GM19455 (cell line): Measurements from ENCODE around the gene MACROD1.

Source experiments
- ATAC-seq: cut with Tn5 transposase; IDR thresholded peaks from one replicate; pipeline ENCODE4 v1.9.1; 2021; ENCODE audit not compliant: unreplicated experiment

The MACROD1 gene

GRCh38 chr11:64114231-64114630, 51.7 kb downstream of the MACROD1 start:
- no peak for ATAC-seq

- ATAC-seq: no peak
Measured at GRCh38 chr11:64113462-64113780, 52.5 kb downstream of the MACROD1 start.

GRCh38 chr11:64112771-64113461, 53.0 kb downstream of the MACROD1 start:
- ATAC-seq: no peak

GRCh38 chr11:64110465-64111375, 55.2 kb downstream of the MACROD1 start:
- ATAC-seq: no peak

GRCh38 chr11:64109332-64109731, 56.6 kb downstream of the MACROD1 start:
- ATAC-seq: no peak

- no peak for ATAC-seq
Measured at GRCh38 chr11:64107303-64107702, 58.6 kb downstream of the MACROD1 start.

- no peak for ATAC-seq
Measured at GRCh38 chr11:64104632-64105031, 61.3 kb downstream of the MACROD1 start.

GRCh38 chr11:64103277-64103985, 62.5 kb downstream of the MACROD1 start:
- ATAC-seq: no peak

- no peak for ATAC-seq
Measured at GRCh38 chr11:64102005-64102738, 63.7 kb downstream of the MACROD1 start.

GRCh38 chr11:64101461-64101860, 64.5 kb downstream of the MACROD1 start:
- no peak for ATAC-seq

- ATAC-seq: no peak
Measured at GRCh38 chr11:64100782-64101353, 65.0 kb downstream of the MACROD1 start.

GRCh38 chr11:64100360-64100759, 65.6 kb downstream of the MACROD1 start:
- ATAC-seq: no peak

GRCh38 chr11:64099436-64099835, 66.5 kb downstream of the MACROD1 start:
- no peak for ATAC-seq

GRCh38 chr11:64098318-64098831, 67.5 kb downstream of the MACROD1 start:
- no peak for ATAC-seq

GRCh38 chr11:64097468-64098317, 68.2 kb downstream of the MACROD1 start:
- no peak for ATAC-seq

- no peak for ATAC-seq
Measured at GRCh38 chr11:64096835-64097234, 69.1 kb downstream of the MACROD1 start.

GRCh38 chr11:64095949-64096348, 70.0 kb downstream of the MACROD1 start:
- no peak for ATAC-seq

- ATAC-seq: no peak
Measured at GRCh38 chr11:64095273-64095817, 70.6 kb downstream of the MACROD1 start.
